GM21576 (cell line): ENCODE measurements around the gene KLF15.
"Not testable (repeated sequence)": the region's sequence is repeated elsewhere in the genome, so short reads cannot be mapped to it uniquely, and the experiment has no call there.

Experiments used
- ATAC-seq: cut with Tn5 transposase; IDR thresholded peaks from one replicate; pipeline ENCODE4 v1.9.1; 2021; ENCODE audit warnings: mild to moderate bottlenecking, moderate library complexity; ENCODE audit not compliant: unreplicated experiment

Gene KLF15

DNA sequence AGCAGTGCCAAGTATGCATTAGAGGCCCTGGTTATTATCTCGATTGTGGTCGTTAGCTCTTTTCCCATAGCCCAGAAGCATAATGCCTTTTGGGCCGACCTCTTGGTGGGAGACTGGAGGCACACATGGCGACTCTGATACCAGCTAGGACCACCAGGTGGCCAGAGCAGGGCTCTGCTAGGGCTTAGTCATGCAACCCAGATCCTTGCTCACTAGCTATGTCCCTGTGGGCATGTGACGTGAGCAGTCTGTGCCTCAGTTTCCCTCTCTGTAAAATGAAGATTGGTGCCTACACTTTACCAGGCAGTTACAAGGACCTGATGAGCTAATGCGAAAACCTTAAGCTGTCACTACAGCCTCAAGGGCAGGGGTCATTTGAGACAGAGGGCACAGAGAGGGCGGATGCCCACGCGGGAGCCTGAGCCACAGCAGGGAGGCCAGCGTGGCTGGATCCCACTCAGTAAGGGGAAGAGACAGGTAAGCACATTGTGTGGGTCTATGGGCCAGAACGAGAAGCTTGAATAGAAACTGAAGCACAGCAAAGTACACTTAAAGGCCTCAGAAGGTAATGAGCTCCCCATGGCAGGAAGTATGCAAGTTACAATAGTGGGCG lies 8.8 kb downstream of the KLF15 start:
- no peak for ATAC-seq

DNA sequence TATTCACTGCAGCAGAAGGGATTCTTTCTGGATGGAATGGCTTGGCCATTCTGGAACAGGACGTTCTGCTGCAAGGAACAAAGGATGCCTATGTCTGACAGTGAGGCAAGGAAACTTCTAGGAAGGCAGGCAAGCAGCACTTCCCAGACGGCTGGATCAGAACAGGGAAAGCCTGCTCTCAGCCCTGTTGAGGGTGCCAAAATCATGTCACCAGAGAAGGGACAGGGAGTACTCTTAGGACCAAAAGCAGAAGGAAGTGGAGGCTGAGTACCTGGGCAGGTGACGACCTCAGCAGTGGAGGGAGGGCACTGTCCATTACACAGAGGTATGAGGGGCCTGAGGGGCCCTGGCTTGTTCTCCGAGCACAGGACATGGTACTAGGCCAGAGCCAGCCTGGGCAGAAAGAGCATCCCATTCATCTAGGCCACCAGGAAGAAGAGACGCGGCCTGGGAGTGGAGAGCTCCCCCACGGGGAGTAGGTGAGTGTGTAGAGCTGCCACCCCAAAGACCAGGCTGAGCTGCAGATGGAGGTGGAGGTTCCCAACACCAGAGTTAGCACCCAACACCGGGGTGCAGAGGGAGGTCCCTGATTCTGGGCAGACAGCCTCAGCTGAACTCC lies 9.6 kb downstream of the KLF15 start:
- no peak for ATAC-seq

DNA sequence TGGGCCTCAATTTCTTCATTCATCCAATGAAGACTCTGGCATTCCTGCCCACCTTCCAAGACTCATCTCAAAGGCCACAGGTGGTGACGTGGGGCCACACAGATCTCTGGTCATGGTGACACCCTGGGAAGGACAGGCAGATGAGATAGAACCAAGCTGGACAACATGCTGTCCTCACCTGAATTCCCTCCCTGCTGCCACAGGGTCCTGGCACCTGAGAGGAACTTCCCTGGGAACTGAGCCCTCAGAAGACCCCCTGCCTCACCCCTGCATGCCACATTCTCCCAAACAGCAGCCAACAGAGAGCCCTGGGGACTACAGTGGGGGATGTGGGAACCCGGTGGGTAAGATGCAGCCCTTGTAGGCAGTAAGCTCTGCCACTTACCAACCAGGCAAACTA lies 10.7 kb downstream of the KLF15 start:
- ATAC-seq: no peak

DNA sequence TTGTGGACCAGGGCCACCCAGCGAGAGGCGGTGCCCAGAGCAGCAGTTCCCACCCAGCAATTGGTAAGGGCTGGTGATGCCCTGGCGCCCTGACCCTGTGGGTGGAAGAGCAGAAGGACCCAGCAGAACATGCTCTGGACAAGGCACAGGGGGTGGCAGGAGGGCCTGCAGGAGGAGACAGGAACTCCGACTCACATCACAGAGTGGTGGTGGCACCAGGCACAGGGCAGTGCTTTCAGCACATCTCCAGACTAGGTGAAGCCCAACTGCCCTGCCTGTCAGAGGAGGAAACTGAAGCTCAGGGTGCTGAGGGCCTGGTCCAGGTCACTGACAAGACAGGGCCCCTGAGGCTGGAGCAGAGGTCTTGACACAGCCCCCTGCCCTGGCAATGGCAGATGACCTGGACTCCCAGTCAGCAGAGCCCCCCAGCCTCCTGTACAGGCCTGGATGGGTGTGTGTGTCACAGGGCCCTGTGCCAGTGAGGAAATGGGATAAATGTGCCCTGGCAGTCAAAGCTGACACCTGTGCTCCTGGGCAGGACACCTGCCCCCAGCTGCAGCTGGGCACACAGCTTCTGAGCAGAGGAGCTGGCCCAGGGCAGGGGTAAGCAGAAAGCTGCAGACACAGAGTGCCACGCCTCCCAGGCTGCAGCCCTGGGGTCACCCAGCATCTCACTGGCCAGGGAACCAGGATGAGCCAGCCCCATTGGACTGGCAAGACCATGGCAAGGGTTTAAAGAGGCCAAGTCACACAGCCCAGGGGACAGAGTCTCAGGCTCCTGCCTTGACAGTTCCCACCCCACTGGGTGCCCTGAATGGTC lies 11.4 kb downstream of the KLF15 start:
- no peak for ATAC-seq

DNA sequence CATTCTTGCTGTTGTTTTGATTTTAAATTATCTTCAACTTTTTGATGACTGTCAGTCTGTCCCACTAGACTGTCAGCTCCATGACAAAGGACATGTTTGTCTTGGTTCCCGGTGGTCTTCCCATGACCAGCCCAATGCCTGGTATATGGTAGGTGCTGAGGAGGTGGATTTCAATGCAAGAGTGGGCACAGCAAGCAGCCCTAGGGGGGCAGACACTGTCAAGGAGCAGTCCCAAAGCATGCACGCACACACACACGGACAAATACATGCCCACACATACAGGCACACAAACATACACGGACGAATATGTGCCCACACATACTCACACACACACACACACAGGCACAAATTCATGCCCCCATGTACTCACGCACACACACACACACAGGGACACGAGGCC lies 12.0 kb downstream of the KLF15 start:
- no peak for ATAC-seq

DNA sequence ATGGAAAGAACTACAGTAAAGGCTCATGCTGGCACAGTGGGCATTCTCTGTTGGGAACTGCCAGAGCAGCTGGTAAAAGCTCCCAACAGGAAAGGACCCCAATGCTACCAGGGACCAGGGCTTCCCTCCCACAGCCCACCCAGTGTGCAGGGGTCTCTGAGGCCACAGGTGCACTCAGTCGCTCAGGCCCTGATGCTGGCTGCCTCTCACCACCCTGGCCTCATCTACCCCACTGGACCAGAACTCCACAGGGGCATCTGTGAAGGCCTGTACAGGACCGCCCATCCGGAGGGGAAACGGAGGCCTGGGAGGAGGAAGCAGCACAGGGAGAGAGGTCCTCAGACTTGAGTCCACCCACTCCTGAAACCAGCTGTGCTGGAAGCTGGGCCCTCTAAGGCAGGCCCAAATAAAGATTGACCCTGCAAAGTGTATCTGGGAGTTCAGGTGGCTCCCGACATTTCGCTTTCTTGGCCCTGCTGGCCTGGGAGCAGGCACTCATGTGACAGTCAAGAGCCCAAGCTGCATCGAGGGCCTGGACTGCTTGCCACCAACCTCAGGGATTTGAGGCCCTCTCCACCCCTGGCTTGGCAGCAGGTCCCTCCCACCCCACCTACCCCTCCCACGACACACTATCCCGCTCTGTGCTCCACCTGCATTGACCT lies 12.7 kb downstream of the KLF15 start:
- ATAC-seq: no peak

DNA sequence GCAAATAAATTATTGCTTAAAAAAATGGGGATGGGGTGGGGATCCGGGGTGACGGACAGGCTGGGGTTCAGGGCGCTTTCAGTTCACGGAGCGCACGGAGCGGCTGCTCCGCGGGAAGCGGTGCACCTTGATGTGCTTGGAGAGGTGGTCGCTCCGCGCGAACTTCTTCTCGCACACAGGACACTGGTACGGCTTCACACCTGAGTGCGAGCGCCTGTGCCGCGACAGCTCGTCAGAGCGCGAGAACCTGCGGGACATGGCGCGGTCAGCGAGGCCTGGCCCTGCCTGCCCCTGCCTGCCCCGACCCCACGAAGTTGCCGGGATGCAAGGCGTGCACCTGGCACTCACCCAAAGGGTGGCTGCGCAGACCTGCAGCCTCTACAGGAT lies 13.6 kb downstream of the KLF15 start:
- ATAC-seq: no peak

DNA sequence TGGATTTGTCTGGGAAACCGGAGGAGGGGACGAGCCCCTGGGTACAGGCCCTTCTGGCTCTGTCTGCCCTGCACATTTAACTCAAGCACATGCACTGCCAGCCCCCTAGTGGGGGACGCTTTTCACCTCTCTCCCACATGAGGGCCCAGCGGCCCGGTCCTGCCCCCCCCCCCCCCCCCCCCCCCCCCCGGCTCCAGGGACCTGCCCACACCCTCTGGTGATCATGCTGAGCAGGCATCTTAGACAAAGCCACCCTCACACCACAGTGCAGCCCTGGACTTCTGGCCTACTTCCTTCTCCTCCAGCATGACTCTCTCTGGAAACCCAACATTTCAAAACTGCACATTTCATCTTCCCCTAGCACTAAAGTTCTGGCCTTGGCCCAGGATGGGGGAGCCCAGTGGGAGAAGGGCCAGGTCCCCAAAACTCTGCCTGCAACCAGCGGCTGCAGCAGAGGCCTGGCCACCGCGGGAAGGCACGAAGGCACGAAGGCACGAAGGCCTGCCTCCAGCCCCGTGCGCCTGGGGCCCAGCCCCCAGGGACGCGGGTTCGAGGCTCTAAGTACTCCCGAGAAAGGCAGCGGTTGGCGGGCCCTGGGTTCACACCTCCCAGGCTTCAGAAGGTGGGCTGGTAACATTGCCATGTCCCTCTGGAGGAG lies 14.1 kb downstream of the KLF15 start:
- no peak for ATAC-seq

DNA sequence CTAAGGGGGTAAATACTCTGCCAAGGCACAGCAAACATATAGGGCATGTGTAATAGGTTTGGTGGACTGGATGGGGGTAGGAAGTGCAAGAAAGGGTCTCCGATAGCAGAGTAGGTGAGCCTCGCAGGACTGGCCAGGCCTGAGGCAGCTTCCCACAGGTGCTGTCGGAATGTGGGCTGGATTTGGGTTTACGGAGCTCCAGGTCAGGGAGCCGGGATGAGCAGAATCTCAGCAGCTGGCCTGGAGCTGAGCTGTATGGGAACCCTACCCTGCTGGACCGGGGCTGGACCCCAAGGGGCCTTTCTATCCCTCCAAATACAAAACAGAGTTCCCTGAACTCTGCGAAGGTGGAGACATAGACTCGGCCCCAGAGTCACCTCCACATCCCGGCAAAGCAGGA lies 15.0 kb downstream of the KLF15 start:
- no peak for ATAC-seq

DNA sequence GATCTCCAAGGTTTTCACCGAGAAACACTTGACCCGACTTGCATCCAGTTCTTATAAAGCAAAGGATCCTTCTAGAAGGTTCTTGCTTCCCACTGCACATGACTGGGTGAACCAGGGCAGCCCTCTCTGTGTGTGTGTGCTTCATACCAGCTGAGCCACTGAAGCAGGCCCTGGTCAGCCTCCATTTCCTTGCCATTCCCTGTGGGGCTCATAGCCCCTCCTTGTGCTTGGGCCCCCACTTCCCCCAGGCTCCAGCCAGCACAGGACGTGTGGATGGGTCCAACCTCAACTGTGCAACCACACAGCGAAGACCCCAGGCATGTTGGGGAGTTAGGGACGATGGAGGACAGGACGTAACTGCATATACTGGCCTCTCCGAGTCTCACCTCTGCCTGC lies 15.5 kb downstream of the KLF15 start:
- ATAC-seq: no peak

DNA sequence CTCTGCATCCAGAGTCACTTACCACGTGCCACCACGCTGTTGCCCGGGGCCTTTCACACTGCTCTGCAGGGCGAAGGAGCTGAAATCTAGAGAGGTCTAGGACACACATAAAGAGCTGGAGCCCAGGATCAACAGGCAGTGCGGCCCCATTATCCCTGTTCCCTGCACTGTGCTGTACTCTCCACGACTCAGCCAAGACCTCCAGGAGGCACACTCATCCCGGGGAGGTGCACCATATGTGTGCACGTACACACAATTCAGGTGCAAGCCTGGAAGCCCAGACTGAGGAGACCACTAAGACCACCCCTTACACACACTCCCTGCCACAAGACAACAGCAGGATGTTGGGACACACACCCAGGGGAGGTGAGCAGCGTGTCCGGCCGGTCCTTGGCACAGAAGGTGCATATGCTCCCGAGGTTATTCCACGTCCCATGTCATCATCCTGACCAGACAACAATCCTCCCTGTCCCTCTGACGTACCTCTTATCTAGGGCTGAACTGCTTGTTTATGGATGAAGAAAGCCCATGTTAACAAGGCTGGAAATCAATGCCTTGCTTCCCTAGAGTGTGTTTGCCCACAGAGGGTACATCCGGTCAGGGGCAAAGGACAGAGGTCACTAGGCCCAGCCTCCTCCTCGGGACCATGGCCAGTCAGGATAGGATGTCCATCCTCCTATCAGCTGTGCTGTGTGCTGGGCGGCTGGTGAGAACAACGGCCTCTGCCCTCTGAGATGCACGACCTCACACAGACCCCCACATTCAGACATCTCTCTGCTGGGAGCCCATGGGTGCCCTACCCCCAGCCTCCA lies 16.1 kb downstream of the KLF15 start:
- no peak for ATAC-seq

DNA sequence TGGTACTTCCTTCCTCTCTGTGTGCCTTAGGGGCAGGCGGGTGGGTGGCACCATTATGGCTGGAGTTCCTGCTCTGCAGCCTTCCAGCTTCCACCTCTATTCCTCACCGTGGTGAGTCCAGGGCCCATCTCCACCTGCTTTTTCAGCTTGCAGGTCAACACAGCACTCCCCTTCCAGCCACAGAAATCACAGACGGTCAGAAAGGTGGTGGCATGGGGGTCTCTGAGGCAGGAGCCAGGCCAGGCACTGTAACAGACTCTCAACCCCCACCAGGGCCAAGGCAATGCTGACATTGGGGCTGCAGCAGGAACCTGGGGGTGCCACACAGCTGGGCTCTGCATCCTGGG lies 16.6 kb downstream of the KLF15 start:
- no peak for ATAC-seq

DNA sequence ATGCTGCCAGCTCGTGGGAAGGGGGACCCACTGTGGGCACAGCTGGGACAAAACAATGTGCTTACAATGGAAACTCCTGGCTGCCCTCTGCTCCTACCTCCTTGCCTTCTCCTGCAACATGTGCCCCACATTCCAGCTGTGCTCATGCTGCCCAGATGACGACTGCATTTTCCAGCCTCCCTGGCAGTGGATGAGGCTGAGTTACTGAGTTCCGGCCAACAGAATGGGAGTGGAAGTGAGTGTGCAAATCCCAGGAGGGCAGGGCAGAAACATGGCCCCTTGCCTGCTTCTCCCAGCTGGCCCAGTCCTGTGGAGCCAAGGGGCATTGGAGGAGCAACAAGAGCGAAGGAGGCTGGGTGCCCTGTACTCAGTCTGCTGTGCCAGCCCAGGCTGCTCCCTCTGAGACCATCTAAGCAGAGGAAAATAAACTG lies 17.1 kb downstream of the KLF15 start:
- no peak for ATAC-seq

DNA sequence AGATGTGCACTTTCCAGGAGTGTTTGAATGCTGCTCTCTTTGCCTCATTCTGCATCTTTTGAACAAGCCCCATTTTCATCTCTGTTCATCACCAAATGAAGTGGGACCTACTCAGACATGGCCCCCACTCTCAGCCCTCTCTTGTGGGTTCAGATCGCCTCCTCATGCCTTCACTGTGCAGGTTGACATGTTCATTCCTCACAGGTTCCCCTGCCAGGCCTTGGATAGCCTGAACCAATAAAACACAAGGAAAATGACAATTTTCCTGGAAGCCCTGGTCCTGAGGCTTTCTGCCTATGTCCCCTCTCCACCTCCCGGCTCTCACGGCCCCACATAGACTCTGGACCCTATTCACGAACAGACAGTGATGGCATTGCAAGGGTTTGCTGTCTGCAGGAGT lies 17.7 kb downstream of the KLF15 start:
- ATAC-seq: no peak

DNA sequence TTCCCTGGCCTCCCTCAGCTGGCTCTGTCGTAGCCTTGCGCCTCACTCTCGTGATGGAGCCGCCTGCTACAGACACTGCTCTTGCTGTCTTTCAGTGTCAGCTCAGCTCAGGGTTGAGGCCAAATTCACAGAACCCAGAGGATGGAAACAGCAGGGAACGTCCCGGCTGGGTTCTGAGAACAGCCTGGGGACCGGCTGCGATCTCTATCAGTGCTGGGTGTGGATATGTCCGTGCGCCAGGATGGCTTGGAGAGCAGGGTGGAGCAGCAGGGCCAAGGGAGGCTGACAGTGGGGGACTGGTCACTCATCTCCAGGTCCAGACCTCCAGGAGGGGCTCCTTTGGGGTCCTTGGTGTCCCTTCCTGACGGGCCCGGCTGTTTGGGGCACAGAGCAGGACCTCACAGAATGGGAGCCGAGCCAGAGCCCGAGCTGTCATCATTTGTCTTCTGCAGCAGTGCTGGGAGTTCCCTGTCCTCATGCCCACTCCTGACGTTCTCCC lies 18.4 kb downstream of the KLF15 start:
- no peak for ATAC-seq

DNA sequence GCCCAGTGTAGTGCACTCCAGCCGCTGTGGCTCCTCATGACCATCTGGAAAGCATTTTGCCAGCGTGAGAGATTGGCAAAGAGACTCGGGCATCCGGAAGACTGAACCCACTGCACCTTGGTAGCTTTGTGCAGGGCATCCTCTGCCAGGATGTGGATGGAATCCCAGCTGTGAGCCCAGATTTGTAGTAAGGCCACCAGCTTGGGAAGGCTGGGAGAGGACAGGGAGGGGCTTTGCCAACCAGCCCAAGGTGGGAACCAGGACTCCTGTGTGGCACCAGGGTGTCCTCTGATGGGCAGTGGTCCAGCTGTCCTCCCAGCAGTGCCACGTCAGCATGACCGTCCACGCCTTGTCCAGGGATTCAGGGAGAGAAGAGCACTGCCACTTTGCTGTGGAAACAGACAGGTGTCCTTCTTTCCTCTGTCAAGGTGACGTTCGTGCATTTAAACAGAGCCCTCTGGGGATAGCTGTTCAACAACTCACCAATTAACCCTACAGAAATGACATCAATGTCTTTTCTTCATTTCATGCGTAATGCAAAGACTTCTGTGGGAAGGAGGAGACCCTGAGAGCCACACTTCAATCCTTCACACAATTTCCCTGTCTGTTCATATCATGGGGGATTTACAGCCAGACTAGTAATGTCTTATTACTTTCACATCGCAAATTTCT lies 19.1 kb downstream of the KLF15 start:
- no peak for ATAC-seq

DNA sequence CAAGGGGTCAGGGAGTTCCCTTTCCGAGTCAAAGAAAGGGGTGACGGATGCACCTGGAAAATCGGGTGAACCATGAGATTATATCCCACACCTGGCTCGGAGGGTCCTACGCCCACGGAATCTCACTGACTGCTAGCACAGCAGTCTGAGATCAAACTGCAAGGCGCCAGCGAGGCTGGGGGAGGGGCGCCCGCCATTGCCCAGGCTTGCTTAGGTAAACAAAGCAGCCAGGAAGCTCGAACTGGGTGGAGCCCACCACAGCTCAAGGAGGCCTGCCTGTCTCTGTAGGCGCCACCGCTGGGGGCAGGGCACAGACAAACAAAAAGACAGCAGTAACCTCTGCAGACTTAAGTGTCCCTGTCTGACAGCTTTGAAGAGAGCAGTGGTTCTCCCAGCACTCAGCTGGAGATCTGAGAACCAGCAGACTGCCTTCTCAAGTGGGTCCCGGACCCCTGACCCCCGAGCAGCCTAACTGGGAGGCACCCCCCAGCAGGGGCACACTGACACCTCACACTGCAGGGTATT lies 25.3 kb downstream of the KLF15 start:
- not testable (repeated sequence) for ATAC-seq

DNA sequence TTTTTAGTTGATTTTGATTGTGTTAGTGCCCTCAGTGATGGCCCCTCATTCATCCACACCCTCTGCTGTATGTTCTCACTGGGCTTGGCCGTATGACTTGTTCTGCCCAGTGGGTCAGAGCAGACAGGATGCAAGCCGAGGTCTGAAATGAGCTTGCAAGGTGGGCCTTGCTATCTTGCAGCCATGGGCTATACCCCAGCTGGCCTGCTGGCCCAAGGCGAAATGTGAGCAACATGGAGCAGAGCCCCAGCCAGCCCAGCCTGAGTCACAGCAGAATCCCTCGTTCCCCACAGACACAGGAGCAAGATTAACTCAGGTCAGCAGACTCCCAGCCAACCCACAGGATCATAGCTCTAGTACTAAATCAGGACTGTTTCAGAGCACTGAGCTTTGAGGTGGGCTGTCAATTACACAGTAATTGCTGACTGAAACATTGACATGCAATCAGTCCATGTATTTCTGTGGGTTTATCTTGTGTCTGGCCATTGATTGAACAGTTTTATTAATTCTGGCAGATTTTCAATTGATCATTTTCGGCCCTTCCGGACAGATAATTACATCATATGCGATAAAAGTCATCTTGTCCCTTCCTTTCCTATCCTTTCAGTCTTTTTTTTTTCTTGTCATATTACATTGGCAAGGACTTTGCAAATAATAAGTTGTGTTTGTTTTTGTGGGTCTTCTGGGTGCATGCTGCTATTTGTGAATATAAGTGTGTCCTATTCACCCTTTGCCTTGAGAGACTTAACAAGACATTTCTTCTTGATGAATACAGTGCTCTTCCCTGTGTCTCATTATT lies 27.1 kb downstream of the KLF15 start:
- ATAC-seq: no peak

DNA sequence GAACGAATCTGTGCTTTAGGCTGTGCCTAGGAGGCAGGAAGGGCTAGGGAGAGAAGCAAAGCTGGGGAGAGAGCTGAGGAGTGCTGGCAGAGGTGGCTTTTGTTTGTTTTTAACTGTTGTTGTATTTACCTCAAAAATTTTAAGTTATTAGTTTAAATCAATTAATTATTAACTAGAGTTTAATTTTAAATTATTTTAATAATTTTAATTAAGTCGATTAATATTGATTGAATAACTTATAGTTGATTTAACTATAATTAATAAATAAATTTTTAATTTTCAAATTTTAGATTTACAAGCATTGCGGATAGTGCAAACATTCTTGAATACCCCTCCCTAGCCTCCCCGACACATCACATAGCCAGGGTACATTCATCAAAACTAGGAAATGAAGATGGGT lies 30.6 kb downstream of the KLF15 start:
- ATAC-seq: no peak
